ENCODE results near the gene BCAR3.

GRCh38 chr1:93559045-93559444 is 122.6 kb downstream of the BCAR3 start:
- TF ChIP-seq POLR2A (IDR thresholded peaks at IDR 0.05; ENCODE audit: low read depth, low read length) (no peak), TAF1 (IDR thresholded peaks at IDR 0.05; ENCODE audit: borderline replicate concordance, low read depth, low read length) (no peak), POLR2AphosphoS5 (IDR thresholded peaks at IDR 0.05; ENCODE audit: low read depth, low read length) (no peak)

Measured in GM12892 (cell line).